ENCODE measurements around the gene WWOX. TPM values are rescaled to one million over a fixed set of nuclear protein-coding genes. Genes with fewer than 3 reads are reported as not detected.

The WWOX gene
- total RNA-seq, 6 experiments from 2014 or later, result 0.46 to 3.4 (median 1.3) TPM

DNA sequence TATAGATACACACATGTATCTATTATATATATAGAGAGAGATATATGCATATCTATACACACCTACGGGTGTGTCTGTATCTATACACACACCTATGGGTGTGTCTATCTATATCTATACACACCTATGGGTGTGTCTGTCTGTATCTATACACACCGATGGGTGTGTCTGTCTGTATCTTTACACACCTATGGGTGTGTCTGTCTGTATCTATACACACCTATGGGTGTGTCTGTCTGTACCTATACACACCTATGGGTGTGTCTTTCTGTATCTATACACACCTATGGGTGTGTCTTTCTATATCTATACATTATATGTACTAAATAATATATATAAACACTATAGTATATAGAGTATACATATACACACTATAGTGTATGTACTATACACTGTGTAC is 762.6 kb downstream of the WWOX start:
- H3K9me3 Mint-ChIP-seq, result peaks cover 34% of the 10 kb centered on the region
- H3K27ac Mint-ChIP-seq, result no peak overlapping the region
- 0 out of 2 replicates have a peak, but pooled peaks cover 5% of the 10 kb centered on the region for H3K36me3 Mint-ChIP-seq (ENCODE audit: low read depth)
- DNase-seq, result no peak
- no peak overlapping the region for H3K4me3 Mint-ChIP-seq
- TF ChIP-seq, protein P1, sequence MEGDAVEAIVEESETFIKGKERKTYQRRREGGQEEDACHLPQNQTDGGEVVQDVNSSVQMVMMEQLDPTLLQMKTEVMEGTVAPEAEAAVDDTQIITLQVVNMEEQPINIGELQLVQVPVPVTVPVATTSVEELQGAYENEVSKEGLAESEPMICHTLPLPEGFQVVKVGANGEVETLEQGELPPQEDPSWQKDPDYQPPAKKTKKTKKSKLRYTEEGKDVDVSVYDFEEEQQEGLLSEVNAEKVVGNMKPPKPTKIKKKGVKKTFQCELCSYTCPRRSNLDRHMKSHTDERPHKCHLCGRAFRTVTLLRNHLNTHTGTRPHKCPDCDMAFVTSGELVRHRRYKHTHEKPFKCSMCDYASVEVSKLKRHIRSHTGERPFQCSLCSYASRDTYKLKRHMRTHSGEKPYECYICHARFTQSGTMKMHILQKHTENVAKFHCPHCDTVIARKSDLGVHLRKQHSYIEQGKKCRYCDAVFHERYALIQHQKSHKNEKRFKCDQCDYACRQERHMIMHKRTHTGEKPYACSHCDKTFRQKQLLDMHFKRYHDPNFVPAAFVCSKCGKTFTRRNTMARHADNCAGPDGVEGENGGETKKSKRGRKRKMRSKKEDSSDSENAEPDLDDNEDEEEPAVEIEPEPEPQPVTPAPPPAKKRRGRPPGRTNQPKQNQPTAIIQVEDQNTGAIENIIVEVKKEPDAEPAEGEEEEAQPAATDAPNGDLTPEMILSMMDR (IDR thresholded peaks at IDR 0.05), result no peak
- H3K4me1 Mint-ChIP-seq (ENCODE audit: low read depth), result no peaks in the 10 kb centered on the region
- H3K27me3 Mint-ChIP-seq (ENCODE audit: insufficient read depth), result no peaks in the 10 kb centered on the region

DNA sequence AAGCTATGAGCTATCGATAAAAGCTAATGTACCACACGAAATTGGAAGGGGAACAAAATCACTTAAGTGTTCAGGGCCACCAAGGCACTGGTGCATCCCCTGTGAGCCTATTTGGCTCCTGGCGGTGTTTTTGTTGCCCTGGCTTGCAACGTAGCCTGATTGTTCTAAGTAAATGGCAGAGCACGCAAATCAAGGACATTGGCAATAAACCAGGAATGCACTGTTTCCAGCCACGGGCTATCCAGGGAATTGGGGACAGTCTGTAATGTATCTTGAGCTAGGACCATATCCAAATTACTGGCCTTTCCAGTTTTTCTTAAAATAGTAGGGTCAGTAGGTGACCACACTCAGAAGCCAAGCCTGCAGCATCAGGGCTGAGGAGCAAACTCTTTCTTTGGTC is 767.1 kb downstream of the WWOX start:
- no peak for DNase-seq
- Mint-ChIP-seq H3K27me3 (ENCODE audit: insufficient read depth) (no peaks in the 10 kb centered on the region), H3K27ac (no peak overlapping the region), H3K4me3 (no peak overlapping the region), H3K4me1 (ENCODE audit: low read depth) (no peaks in the 10 kb centered on the region), H3K9me3 (peaks cover 60% of the 10 kb centered on the region), H3K36me3 (ENCODE audit: low read depth) (0 out of 2 replicates have a peak, but pooled peaks cover 5% of the 10 kb centered on the region)
- TF ChIP-seq, protein P1 (IDR thresholded peaks at IDR 0.05), result no peak

DNA sequence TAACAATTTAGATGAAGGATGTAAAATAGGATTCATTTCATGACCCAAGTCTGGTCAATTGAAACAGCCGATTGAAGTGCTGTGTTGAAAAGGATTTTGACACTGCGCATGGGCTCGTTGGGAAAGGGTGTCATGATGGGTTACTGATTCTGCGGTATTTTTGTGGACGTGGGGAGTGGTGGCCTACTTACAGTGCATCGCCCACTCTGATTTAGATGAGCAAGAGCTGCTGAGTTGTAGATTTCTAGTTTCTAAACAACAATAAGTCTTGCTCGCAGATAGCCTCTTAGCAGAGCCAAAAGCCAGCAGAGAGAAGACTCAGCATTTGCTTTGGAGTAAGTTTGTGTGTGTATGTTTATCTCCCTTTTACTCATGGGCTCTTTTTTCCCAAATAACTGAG is 770.0 kb downstream of the WWOX start:
- H3K4me3 Mint-ChIP-seq, result no peak overlapping the region
- H3K4me1 Mint-ChIP-seq (ENCODE audit: low read depth), result no peaks in the 10 kb centered on the region
- H3K9me3 Mint-ChIP-seq, result peaks cover 68% of the 10 kb centered on the region
- H3K27ac Mint-ChIP-seq, result no peak overlapping the region
- no peaks in the 10 kb centered on the region; the same call in 1 of the 2 replicates for H3K36me3 Mint-ChIP-seq (ENCODE audit: low read depth)
- H3K27me3 Mint-ChIP-seq (ENCODE audit: insufficient read depth), result no peaks in the 10 kb centered on the region
- TF ChIP-seq, protein P1 (IDR thresholded peaks at IDR 0.05), result no peak
- DNase-seq, result no peak

DNA sequence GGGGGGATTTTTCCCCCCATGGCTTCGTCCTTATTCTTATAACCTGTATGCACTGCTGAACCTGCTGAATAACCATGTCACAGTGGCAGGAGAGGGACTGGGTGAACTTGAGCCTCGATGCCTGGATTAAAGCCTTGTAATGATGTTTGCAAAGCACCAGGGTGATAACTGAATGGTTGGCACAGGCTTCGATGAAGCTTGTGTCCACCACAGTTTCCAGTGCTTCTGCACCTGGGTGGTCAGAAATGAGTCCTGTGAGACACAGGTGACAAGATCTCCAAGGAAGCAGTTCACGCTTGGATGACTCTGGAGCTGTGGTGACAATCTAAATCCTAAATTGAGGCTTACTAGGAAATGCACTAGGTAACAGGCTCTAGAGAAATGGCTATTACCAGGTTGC is 771.8 kb downstream of the WWOX start:
- no peak overlapping the region for H3K27ac Mint-ChIP-seq
- DNase-seq, result no peak
- TF ChIP-seq, protein P1 (IDR thresholded peaks at IDR 0.05), result no peak
- peaks cover 69% of the 10 kb centered on the region for H3K9me3 Mint-ChIP-seq
- no peaks in the 10 kb centered on the region for H3K27me3 Mint-ChIP-seq (ENCODE audit: insufficient read depth)
- no peaks in the 10 kb centered on the region for H3K4me1 Mint-ChIP-seq (ENCODE audit: low read depth)
- no peak overlapping the region for H3K4me3 Mint-ChIP-seq
- H3K36me3 Mint-ChIP-seq (ENCODE audit: low read depth), result no peaks in the 10 kb centered on the region; the same call in 1 of the 2 replicates

- no peaks in the 10 kb centered on the region for H3K4me1 Mint-ChIP-seq (ENCODE audit: low read depth)
- DNase-seq, result no peak
- no peaks in the 10 kb centered on the region; the same call in 1 of the 2 replicates for H3K36me3 Mint-ChIP-seq (ENCODE audit: low read depth)
- H3K27ac Mint-ChIP-seq, result no peak overlapping the region
- TF ChIP-seq, protein P1 (IDR thresholded peaks at IDR 0.05), result no peak
- H3K9me3 Mint-ChIP-seq, result peaks cover 58% of the 10 kb centered on the region
- H3K4me3 Mint-ChIP-seq, result no peak overlapping the region
- H3K27me3 Mint-ChIP-seq (ENCODE audit: insufficient read depth), result no peaks in the 10 kb centered on the region
Measured at GRCh38 chr16:78876671-78877070, 777.2 kb downstream of the WWOX start.
